ENCODE data around the gene ACSS3. TPM values are rescaled to one million over a fixed set of nuclear protein-coding genes. Genes with fewer than 3 reads are reported as not detected.

Gene ACSS3
- total RNA-seq, 2 experiments from 2014 or later: not detected

- H3K27ac Mint-ChIP-seq: no peak overlapping the region
- H3K4me1 ChIP-seq (ENCODE audit: insufficient read depth, low read length): no peaks in the 10 kb centered on the region
- no peak overlapping the region for H3K27ac ChIP-seq (ENCODE audit: low read depth in 1 of 2, low read length in 2 of 2)
- H3K36me3 ChIP-seq (ENCODE audit: insufficient read depth, low read length): no peaks in the 10 kb centered on the region
- ChIA-PET POLR2A (no interaction called here), CTCF (no interaction called here)
- H3K9me3 Mint-ChIP-seq: peaks cover 5% of the 10 kb centered on the region
- H3K27me3 Mint-ChIP-seq: no peaks in the 10 kb centered on the region
- peaks cover 0 to 7% of the 10 kb centered on the region in 2 experiments for H3K9me3 ChIP-seq (ENCODE audit: control insufficient read depth in 1 of 2, insufficient read depth in 1 of 2, low read length in 2 of 2)
- no peak for DNase-seq
- ATAC-seq (ENCODE audit: poor library complexity): no peak
- intact Hi-C loops (cut with DNase I, micrococcal nuclease): no loop called here
- TF ChIP-seq CTCF (IDR thresholded peaks at IDR 0.05): no peak
- no peaks in the 10 kb centered on the region for H3K36me3 Mint-ChIP-seq (ENCODE audit: low read depth)
- no peak overlapping the region for H3K4me3 Mint-ChIP-seq
- no peak overlapping the region for H3K4me3 ChIP-seq (ENCODE audit: low read length)
- H3K4me1 Mint-ChIP-seq (ENCODE audit: low read depth): no peaks in the 10 kb centered on the region
- no peaks in the 10 kb centered on the region for H3K27me3 ChIP-seq (ENCODE audit: control insufficient read depth in 1 of 2, insufficient read depth in 2 of 2, low read length in 2 of 2)
Measured at GRCh38 chr12:81297601-81298000, 219.7 kb downstream of the ACSS3 start.

GRCh38 chr12:81300454-81300853 lies 222.6 kb downstream of the ACSS3 start:
- H3K27me3 ChIP-seq (ENCODE audit: control insufficient read depth in 1 of 2, insufficient read depth in 2 of 2, low read length in 2 of 2): no peaks in the 10 kb centered on the region
- H3K27me3 Mint-ChIP-seq: no peaks in the 10 kb centered on the region
- no peaks in the 10 kb centered on the region for H3K4me1 ChIP-seq (ENCODE audit: insufficient read depth, low read length)
- intact Hi-C loops (cut with DNase I, micrococcal nuclease): no loop called here
- no peaks in the 10 kb centered on the region for H3K9me3 Mint-ChIP-seq
- H3K9me3 ChIP-seq (ENCODE audit: control insufficient read depth in 1 of 2, insufficient read depth in 1 of 2, low read length in 2 of 2): peaks cover 0 to 4% of the 10 kb centered on the region in 2 experiments
- POLR2A ChIA-PET: no interaction called here
- CTCF ChIA-PET: no interaction called here
- no peaks in the 10 kb centered on the region for H3K36me3 ChIP-seq (ENCODE audit: insufficient read depth, low read length)
- TF ChIP-seq CTCF (IDR thresholded peaks at IDR 0.05): no peak
- ATAC-seq (ENCODE audit: poor library complexity): no peak
- DNase-seq: no peak
- no peak overlapping the region for H3K27ac Mint-ChIP-seq
- no peaks in the 10 kb centered on the region for H3K36me3 Mint-ChIP-seq (ENCODE audit: low read depth)
- no peak overlapping the region for H3K27ac ChIP-seq (ENCODE audit: low read depth in 1 of 2, low read length in 2 of 2)
- H3K4me1 Mint-ChIP-seq (ENCODE audit: low read depth): no peaks in the 10 kb centered on the region
- no peak overlapping the region for H3K4me3 Mint-ChIP-seq
- H3K4me3 ChIP-seq (ENCODE audit: low read length): no peak overlapping the region

- CTCF ChIA-PET: no interaction called here
- H3K4me1 ChIP-seq (ENCODE audit: insufficient read depth, low read length): no peaks in the 10 kb centered on the region
- ATAC-seq (ENCODE audit: poor library complexity): no peak
- no peak overlapping the region for H3K27ac ChIP-seq (ENCODE audit: low read depth in 1 of 2, low read length in 2 of 2)
- no peaks in the 10 kb centered on the region for H3K4me1 Mint-ChIP-seq (ENCODE audit: low read depth)
- no peak overlapping the region for H3K4me3 ChIP-seq (ENCODE audit: low read length)
- intact Hi-C loops (cut with DNase I, micrococcal nuclease): no loop called here
- H3K36me3 ChIP-seq (ENCODE audit: insufficient read depth, low read length): no peaks in the 10 kb centered on the region
- H3K36me3 Mint-ChIP-seq (ENCODE audit: low read depth): no peaks in the 10 kb centered on the region
- POLR2A ChIA-PET: no interaction called here
- no peaks in the 10 kb centered on the region for H3K9me3 ChIP-seq (ENCODE audit: control insufficient read depth in 1 of 2, insufficient read depth in 1 of 2, low read length in 2 of 2)
- no peaks in the 10 kb centered on the region for H3K27me3 ChIP-seq (ENCODE audit: control insufficient read depth in 1 of 2, insufficient read depth in 2 of 2, low read length in 2 of 2)
- H3K4me3 Mint-ChIP-seq: no peak overlapping the region
- H3K27ac Mint-ChIP-seq: no peak overlapping the region
- TF ChIP-seq CTCF (IDR thresholded peaks at IDR 0.05): no peak
- H3K27me3 Mint-ChIP-seq: no peaks in the 10 kb centered on the region
- peaks cover 3% of the 10 kb centered on the region for H3K9me3 Mint-ChIP-seq
- no peak for DNase-seq
Measured at GRCh38 chr12:81303935-81304334, 226.1 kb downstream of the ACSS3 start.

Small RNA genes lying within 50 kb of the gene (microRNA-seq; reads per million reads assigned to microRNA genes)
- not detected for gene MIR4699 (ENCODE audit: borderline microRNAs expressed, borderline replicate concordance)

Other genes with a start within 250 kb of the ACSS3 start
- gene LIN7A, start 140.1 kb upstream of the ACSS3 start, total RNA-seq: not detected

Measured in CD4-positive, alpha-beta T cell (primary cell).